Sigmoid colon (tissue), 4 donors: ENCODE results near the gene EAPP.

Source experiments
- EP300 ChIP-seq, 4 donors: sonication (generic); formaldehyde crosslinking; IDR thresholded peaks; one replicate each; pipeline ENCODE4 v1.6.1; 2017; ENCODE audit warnings: antibody characterized with exemption in 4 of 4
- POLR2A ChIP-seq, 2 donors: fragments of 450-650 bp; IDR thresholded peaks; one replicate each; pipeline ENCODE4 v1.6.1; 2016; ENCODE audit warnings: antibody characterized with exemption in 2 of 2, mild to moderate bottlenecking in 2 of 2, moderate library complexity in 2 of 2
- POLR2AphosphoS5 ChIP-seq, 4 donors: sonication (generic); formaldehyde crosslinking; IDR thresholded peaks; one replicate each; pipeline ENCODE4 v1.6.1; 2017; ENCODE audit warnings: antibody characterized with exemption in 4 of 4
- TF ChIP-seq, protein P1 (sequence below), 4 experiments: fragments of 450-650 bp in 3 of 4; fragments of 200-600 bp in 1 of 4; IDR thresholded peaks; one replicate each; pipeline ENCODE4 v1.5.1; 2016 to 2019; ENCODE audit warnings: antibody characterized with exemption in 4 of 4, mild to moderate bottlenecking in 3 of 4, moderate library complexity in 2 of 4

DNA sequence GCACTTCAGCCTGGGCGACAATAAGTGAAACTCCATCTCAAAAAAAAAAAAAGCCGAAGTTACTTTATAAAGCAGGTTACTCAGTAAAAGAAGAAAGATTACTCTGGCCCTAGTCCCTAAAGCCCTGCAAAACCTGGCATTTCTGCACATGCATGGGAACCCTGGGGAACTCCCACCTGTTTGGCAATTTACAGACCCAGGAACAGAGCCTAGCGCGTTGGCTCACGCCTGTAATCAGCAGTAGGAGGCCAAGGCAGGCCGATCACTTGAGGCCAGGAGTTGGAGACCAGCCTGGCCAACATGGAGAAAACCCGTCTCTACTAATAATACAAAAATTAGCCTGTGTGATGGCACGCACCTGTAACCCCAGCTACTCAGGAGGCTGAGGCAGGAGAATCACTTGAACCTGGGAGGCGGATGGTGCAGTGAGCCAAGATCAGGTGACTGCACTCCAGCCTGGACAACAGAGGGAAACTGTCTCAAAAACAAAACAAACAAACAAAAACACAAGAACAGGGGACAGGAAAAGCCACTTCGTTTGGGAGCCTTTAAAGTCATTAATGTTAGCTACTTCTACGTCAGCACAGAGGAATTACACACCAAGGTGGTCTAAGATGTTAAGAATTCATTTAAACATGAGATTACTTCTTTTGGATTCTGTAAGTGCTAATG lies 43.4 kb downstream of the EAPP start:
- TF ChIP-seq, protein P1, sequence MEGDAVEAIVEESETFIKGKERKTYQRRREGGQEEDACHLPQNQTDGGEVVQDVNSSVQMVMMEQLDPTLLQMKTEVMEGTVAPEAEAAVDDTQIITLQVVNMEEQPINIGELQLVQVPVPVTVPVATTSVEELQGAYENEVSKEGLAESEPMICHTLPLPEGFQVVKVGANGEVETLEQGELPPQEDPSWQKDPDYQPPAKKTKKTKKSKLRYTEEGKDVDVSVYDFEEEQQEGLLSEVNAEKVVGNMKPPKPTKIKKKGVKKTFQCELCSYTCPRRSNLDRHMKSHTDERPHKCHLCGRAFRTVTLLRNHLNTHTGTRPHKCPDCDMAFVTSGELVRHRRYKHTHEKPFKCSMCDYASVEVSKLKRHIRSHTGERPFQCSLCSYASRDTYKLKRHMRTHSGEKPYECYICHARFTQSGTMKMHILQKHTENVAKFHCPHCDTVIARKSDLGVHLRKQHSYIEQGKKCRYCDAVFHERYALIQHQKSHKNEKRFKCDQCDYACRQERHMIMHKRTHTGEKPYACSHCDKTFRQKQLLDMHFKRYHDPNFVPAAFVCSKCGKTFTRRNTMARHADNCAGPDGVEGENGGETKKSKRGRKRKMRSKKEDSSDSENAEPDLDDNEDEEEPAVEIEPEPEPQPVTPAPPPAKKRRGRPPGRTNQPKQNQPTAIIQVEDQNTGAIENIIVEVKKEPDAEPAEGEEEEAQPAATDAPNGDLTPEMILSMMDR (IDR thresholded peaks at IDR 0.05): no peak
- TF ChIP-seq POLR2AphosphoS5 (IDR thresholded peaks at IDR 0.05): peak in 1 of 4 donors; percentile 18
- TF ChIP-seq POLR2A (IDR thresholded peaks at IDR 0.05): no peak
- no peak for TF ChIP-seq EP300 (IDR thresholded peaks at IDR 0.05)
